Measurements from ENCODE around the gene MTRFR.
"Not testable (repeated sequence)": the region's sequence is repeated elsewhere in the genome, so short reads cannot be mapped to it uniquely, and the experiment has no call there.

Gene MTRFR

DNA sequence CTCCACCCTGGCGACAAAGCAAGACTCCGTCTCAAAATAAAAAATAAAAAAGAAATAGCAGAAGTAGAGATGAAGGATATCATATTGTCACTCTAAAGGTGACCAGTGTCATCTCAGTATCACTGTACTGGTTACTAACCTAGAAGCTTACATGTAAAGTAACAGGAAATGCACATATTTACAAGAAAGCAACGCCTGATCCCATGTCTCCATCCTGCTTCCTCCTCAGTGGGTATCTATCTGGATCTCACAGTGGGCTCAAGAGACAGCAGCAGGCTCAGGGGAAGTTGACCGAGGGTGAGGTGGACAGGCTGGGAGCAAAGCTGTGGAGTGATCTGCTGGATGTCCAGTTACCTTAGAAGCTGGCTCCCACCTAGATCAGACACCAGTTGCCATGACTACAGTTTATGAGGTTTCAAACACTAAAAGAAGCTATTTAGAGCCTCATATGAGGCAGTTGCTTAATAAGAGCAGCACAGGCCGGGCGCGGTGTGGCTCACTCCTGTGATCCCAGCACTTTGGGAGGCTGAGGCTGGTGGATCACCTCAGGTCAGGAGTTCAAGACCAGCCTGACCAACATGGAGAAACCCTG lies 10.5 kb downstream of the MTRFR start:
- DNase-seq, result no peak
- Mint-ChIP-seq H3K4me3 (no peak overlapping the region), H3K4me1 (peaks cover 16% of the 10 kb centered on the region), H3K27me3 (ENCODE audit: low read depth, poor library complexity) (no peaks in the 10 kb centered on the region), H3K9me3 (peaks cover 39% of the 10 kb centered on the region), H3K27ac (no peak overlapping the region), H3K36me3 (ENCODE audit: low read depth) (peaks cover 78% of the 10 kb centered on the region)
- TF ChIP-seq, protein P1, sequence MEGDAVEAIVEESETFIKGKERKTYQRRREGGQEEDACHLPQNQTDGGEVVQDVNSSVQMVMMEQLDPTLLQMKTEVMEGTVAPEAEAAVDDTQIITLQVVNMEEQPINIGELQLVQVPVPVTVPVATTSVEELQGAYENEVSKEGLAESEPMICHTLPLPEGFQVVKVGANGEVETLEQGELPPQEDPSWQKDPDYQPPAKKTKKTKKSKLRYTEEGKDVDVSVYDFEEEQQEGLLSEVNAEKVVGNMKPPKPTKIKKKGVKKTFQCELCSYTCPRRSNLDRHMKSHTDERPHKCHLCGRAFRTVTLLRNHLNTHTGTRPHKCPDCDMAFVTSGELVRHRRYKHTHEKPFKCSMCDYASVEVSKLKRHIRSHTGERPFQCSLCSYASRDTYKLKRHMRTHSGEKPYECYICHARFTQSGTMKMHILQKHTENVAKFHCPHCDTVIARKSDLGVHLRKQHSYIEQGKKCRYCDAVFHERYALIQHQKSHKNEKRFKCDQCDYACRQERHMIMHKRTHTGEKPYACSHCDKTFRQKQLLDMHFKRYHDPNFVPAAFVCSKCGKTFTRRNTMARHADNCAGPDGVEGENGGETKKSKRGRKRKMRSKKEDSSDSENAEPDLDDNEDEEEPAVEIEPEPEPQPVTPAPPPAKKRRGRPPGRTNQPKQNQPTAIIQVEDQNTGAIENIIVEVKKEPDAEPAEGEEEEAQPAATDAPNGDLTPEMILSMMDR (IDR thresholded peaks at IDR 0.05), result no peak

DNA sequence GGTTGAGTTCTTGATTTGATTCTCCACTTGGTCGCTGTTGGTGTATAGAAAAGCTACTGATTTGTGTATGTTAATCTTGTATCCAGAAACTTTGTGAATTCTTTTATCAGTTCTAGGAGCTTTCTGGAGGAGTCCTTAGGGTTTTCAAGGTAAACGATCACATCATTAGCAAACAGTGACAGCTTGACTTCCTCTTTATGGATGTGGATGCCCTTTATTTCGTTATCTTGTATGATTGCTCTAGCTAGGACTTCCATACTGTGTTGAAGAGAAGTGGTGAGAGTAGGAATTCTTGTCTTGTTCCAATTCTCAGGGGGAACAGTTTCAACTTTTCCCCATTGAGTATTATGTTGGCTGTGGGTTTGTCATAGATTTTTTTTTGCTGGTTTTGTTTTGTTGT lies 12.4 kb downstream of the MTRFR start:
- TF ChIP-seq, protein P1 (IDR thresholded peaks at IDR 0.05), result no peak
- Mint-ChIP-seq H3K27me3 (ENCODE audit: low read depth, poor library complexity) (no peaks in the 10 kb centered on the region), H3K4me3 (no peak overlapping the region), H3K4me1 (peaks cover 24% of the 10 kb centered on the region), H3K36me3 (ENCODE audit: low read depth) (peaks cover 81% of the 10 kb centered on the region), H3K9me3 (peaks cover 50% of the 10 kb centered on the region), H3K27ac (peak overlapping the region; percentile 18)
- DNase-seq, result no peak

DNA sequence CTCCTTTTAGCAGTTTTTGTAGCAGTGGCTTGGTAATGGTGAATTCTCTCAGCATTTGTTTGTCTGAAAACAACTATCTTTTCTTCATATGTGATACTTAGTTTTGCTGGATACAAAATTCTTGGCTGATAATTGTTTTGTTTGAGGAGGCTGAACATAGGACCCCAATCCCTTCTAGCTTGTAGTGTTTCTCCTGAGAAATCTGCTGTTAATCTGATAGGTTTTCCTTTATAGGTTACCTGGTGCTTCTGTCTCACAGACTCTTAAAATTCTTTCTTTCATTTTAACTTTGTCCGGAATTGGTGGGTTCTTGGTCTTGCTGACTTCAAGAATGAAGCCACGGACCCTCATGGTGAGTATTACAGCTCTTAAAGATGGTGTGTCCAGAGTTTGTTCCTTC lies 14.9 kb downstream of the MTRFR start:
- peaks cover 52% of the 10 kb centered on the region for H3K9me3 Mint-ChIP-seq
- DNase-seq; H3K27ac Mint-ChIP-seq; H3K4me3 Mint-ChIP-seq; H3K27me3 Mint-ChIP-seq (ENCODE audit: low read depth, poor library complexity): not testable (repeated sequence)
- H3K36me3 Mint-ChIP-seq (ENCODE audit: low read depth), result peaks cover 79% of the 10 kb centered on the region
- peaks cover 20% of the 10 kb centered on the region for H3K4me1 Mint-ChIP-seq

DNA sequence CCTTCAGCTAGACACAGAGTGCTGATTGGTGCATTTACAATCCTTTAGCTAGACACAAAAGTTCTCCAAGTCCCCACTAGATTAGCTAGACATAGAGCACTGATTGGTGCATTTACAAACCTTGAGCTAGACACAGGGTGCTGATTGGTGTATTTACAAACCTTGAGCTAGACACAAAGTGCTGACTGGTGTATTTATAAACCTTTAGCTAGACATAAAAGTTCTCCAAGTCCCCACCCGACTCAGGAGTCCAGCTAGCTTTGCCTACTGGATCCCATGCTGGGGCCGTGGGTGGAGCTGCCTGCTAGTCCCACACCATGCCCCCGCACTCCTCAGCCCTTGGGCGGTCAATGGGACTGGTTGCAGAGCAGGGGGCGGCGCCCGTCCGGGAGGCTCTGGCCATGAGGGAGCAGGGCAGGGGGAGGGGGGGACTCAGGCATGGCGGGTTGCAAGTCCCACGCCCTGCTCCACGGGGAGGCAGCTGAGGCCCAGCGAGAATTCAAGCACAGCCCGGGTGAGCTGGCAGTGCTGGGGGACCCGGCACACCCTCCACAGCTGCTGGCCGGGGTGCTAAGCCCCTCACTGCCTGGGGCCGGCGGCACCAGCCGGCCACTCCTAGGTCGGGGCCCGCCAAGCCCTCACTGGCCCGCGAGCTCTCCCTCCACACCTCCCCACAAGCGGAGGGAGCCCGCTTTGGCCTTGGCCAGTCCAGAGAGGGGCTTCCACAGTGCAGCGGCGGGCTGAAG lies 15.9 kb downstream of the MTRFR start:
- H3K36me3 Mint-ChIP-seq (ENCODE audit: low read depth), result peaks cover 82% of the 10 kb centered on the region
- not testable (repeated sequence) for H3K27ac Mint-ChIP-seq; H3K27me3 Mint-ChIP-seq (ENCODE audit: low read depth, poor library complexity); DNase-seq; H3K4me3 Mint-ChIP-seq
- peaks cover 52% of the 10 kb centered on the region for H3K9me3 Mint-ChIP-seq
- H3K4me1 Mint-ChIP-seq, result peaks cover 20% of the 10 kb centered on the region

DNA sequence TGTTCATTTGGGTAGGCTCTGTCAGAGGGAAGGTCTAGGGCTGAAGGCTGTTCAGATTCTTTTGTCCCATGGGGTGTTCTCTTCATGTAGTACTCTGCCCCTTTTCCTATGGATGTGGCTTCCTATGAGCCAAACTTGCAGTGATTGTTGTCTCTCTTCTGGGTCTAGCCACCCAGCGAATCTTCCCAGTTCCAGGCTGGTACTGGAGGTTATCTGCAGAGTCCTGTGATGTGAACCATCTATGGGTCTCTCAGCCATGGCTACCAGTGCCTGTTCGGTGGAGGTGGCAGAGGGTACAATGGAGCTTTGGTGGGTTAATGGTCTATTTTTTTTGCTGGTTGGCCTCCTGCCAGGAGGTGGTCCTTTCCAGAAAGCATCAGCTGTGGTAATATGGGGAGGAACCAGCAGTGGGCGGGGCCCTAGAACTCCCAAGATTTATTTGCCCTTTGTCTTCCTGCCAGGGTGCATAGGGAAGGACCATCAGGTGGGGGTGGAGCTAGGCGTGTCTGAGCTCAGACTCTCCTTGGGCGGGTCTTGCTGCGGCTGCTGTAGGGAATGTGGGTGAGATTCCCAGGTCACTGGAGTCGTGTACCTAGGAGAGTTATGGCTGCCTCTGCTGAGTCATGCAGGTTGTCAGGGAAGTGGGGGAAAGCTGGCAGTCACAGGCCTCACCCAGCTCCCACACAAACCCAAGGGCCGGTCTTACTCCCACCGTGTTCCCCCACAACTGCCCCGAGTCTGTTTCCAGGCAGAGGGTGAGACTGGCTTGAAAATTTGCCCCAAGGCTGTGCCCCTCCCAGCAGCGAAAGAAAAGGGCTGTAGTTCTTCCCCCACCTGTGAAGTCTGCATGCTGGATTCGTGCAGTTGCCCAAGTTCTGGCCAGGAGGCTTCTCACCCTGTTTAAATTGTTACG lies 17.5 kb downstream of the MTRFR start:
- Mint-ChIP-seq H3K36me3 (ENCODE audit: low read depth) (peaks cover 83% of the 10 kb centered on the region), H3K27me3 (ENCODE audit: low read depth, poor library complexity) (peaks cover 3% of the 10 kb centered on the region), H3K9me3 (peaks cover 44% of the 10 kb centered on the region), H3K4me1 (peaks cover 20% of the 10 kb centered on the region), H3K27ac (peak overlapping the region; percentile 93), H3K4me3 (peak overlapping the region; percentile 28)
- no peak for DNase-seq
- TF ChIP-seq, protein P1 (IDR thresholded peaks at IDR 0.05), result no peak

DNA sequence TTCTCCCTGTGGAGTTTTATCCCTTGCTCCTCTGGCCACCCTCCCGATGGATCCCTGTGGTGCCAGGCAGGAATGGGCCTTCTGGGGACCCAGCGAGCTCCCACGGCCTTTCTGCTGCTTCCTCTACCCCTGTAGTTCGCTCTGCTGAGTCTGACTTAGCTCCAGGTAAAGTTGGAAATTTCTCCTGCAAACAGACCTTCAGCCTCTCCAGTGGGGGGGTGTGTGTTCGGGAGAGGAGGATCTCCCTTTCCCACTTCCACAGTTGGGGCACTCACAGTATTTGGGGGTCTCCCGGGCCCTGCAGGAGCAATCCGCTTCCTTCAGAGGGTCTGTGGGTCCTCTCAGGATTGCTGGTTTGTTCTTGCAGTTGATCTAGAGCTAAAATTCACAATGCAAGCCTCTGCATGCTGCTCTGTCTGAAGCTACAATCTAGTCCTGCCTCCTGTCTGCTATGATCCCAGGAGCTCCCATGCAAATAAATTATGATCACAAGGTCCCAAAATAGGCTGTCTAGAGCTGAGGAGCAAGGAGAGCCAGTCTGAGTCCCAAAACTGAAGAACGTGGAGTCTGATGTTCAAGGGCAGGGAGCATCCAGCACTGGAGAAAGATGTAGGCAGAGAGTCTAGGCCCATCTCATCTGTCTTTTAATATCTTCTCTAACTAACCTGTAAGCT lies 18.3 kb downstream of the MTRFR start:
- Mint-ChIP-seq H3K4me1 (peaks cover 20% of the 10 kb centered on the region), H3K27ac (peak overlapping the region; percentile 93), H3K9me3 (peaks cover 36% of the 10 kb centered on the region), H3K36me3 (ENCODE audit: low read depth) (peaks cover 82% of the 10 kb centered on the region), H3K4me3 (no peak overlapping the region), H3K27me3 (ENCODE audit: low read depth, poor library complexity) (peaks cover 3% of the 10 kb centered on the region)
- no peak for DNase-seq
- TF ChIP-seq, protein P1 (IDR thresholded peaks at IDR 0.05), result no peak

DNA sequence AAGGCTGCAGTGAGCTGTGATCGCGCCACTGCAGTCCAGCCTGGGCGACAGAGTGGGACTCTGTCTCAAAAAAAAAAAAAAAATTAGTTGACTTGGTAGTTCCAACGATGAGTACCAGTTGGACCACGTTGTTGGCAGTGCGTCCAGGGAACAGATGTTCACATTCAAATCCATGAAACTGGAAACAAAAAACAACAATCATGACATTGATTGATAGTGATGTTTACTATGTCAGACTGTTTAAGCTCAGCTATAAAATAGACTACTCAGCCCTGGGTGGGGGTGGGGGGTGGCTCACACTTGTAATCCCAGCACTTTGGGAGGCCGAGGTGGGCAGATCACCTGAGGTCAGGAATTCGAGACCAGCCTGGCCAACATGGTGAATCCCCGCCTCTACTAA lies 19.1 kb downstream of the MTRFR start:
- H3K27me3 Mint-ChIP-seq (ENCODE audit: low read depth, poor library complexity), result not testable (repeated sequence)
- peaks cover 83% of the 10 kb centered on the region for H3K36me3 Mint-ChIP-seq (ENCODE audit: low read depth)

More for the DNA sequence above, 19.1 kb downstream of the MTRFR start:
- H3K27ac Mint-ChIP-seq, DNase-seq, H3K4me3 Mint-ChIP-seq: not testable (repeated sequence)
- peaks cover 28% of the 10 kb centered on the region for H3K9me3 Mint-ChIP-seq
- peaks cover 20% of the 10 kb centered on the region for H3K4me1 Mint-ChIP-seq

Measured in nephron progenitor cell (in vitro differentiated cells).